Skin epidermis (tissue), 12 donors: ENCODE data around the gene TMEM101.
"Not testable (repeated sequence)": the region's sequence is repeated elsewhere in the genome, so short reads cannot be mapped to it uniquely, and the experiment has no call there.

Experiments
- H3K27ac ChIP-seq, 21 experiments: fragments of 200-600 bp; sonication (generic) in 11 of 21; one replicate each; pipeline ENCODE4 v1.5.0; 2020; ENCODE audit warnings: mild to moderate bottlenecking in 3 of 21, inconsistent platforms in 2 of 21, moderate library complexity in 2 of 21
- H3K4me3 ChIP-seq, 7 experiments: fragments of 200-600 bp; sonication (generic) in 2 of 7; one replicate each; pipeline ENCODE4 v1.5.0; 2020; ENCODE audit warnings: inconsistent platforms in 2 of 7, mild to moderate bottlenecking in 2 of 7, moderate library complexity in 1 of 7

TMEM101 gene

DNA sequence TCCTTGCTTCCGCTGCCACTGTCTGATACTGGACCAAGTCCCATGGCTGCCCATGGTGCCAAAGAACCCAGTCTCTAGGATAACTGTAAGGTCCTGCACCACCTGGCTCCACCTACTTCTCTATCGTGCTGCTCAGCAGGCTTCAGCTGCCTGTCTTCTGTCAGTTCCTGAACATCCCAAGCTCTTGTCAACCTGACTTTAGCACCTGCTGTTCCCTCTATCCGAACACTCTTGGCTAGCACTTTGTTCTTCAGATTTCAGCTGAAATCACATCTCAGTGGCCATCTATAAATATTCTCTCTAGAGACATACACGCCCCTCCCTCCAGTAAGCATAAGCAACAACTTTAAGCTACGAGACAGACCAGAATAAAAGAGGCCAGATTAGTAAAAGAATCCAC, 15.0 kb upstream of the TMEM101 start:
- Histone ChIP-seq H3K27ac (no peak overlapping the region), H3K4me3 (no peak overlapping the region)

DNA sequence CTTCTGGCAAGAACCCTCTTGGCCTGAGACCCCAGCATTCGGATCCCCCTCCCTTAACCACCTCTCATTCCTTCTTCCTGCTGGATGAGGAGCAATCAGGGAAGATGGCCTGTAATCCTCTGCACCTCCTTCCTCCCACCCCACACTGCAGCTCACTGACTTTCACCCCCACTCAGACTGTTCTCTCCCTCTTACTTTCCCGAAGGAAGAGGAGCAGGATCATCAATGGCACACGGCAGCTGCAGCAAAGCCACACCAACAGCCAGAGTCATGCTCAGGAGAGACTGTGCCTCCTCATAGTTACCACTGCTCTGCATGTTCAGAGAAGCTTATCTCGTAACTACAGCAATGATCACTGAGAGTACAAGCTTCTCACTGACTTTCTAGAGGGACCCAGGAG, 10.1 kb upstream of the TMEM101 start:
- H3K4me3 ChIP-seq, result no peak overlapping the region
- no peak overlapping the region for H3K27ac ChIP-seq

GRCh38 chr17:44024271-44024663, 9.5 kb upstream of the TMEM101 start:
- Histone ChIP-seq H3K27ac (no peak overlapping the region), H3K4me3 (no peak overlapping the region)

GRCh38 chr17:44023545-44024270, 8.9 kb upstream of the TMEM101 start:
- no peak overlapping the region for H3K4me3 ChIP-seq
- H3K27ac ChIP-seq, result no peak overlapping the region

DNA sequence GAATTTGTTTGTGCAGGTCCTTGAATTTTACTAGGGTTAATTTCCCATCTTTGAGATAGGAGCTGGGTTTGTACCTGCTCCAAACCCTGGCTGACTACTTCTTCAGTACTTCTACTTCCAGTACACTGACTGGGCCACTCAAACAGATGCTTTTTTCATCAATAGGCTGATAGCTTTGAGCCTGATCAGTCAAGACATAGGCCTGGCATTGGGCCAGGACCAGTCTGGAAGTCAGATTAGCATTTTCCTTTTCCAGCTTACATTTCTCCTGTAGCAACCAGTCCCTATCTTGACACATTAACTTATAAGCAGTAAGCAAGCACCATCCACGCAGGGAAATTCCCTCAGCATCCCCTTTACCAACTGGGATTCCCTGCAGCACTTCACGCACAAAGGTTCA, 7.5 kb upstream of the TMEM101 start:
- Histone ChIP-seq H3K27ac (no peak overlapping the region), H3K4me3 (no peak overlapping the region)

GRCh38 chr17:44021227-44021626, 6.5 kb upstream of the TMEM101 start:
- not testable (repeated sequence) for H3K4me3 ChIP-seq, H3K27ac ChIP-seq

GRCh38 chr17:44014133-44014436, 678 bp downstream of the TMEM101 start:
- Histone ChIP-seq H3K4me3 (peak overlapping the region; percentile 50 to 92 (median 81)), H3K27ac (peak overlapping the region in 19 of 21 experiments; percentile 64 to 95 (median 86))

DNA sequence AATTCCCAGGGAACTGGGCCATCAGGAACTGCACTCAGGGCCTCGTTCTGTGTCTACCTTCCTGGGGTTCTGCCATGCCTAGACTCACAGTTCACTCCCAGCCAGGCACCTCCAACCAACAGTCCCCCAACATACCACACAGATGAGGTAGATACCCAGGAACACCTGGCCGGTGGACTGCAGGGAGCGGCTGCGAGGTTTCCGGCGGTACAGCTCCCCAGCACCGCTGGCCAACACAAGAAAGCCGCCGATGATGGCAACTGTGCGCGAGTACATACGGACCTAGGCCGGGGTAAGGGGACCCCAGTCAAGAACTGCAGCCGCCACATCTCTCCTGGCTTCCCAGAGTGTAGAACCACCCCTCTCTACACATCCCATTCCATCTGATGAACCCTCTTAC, 1.9 kb downstream of the TMEM101 start:
- Histone ChIP-seq H3K27ac (no peak overlapping the region), H3K4me3 (no peak overlapping the region)

DNA sequence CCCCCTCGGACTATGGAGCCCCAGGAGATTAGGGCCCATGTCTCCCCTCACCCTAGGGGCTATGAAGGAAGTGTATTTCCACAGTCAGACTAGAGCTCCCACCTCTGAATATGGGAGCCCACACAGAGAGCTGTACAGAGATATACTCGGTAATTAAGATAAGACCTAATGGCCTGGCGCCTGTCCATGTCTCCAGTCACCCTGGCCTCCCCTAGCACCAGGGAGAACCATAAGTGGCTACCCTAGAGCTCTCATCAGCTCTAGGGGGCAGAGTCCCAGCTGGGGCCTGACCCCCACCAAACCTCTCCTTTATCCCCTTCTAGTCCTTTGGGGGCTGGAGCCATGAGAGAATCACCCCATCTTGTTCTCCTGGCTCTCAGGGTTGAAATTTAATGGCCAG, 2.4 kb downstream of the TMEM101 start:
- H3K27ac ChIP-seq, result no peak overlapping the region

GRCh38 chr17:44011876-44012275, 2.9 kb downstream of the TMEM101 start:
- Histone ChIP-seq H3K27ac (peak overlapping the region in 1 of 21 experiments; percentile 3), H3K4me3 (no peak overlapping the region)

More for the DNA sequence above, 2.4 kb downstream of the TMEM101 start:
- H3K4me3 ChIP-seq, result no peak overlapping the region

- Histone ChIP-seq H3K27ac (peak overlapping the region in 1 of 21 experiments; percentile 3), H3K4me3 (no peak overlapping the region)
These were observed 3.7 kb downstream of the TMEM101 start for GRCh38 chr17:44010966-44011647.

DNA sequence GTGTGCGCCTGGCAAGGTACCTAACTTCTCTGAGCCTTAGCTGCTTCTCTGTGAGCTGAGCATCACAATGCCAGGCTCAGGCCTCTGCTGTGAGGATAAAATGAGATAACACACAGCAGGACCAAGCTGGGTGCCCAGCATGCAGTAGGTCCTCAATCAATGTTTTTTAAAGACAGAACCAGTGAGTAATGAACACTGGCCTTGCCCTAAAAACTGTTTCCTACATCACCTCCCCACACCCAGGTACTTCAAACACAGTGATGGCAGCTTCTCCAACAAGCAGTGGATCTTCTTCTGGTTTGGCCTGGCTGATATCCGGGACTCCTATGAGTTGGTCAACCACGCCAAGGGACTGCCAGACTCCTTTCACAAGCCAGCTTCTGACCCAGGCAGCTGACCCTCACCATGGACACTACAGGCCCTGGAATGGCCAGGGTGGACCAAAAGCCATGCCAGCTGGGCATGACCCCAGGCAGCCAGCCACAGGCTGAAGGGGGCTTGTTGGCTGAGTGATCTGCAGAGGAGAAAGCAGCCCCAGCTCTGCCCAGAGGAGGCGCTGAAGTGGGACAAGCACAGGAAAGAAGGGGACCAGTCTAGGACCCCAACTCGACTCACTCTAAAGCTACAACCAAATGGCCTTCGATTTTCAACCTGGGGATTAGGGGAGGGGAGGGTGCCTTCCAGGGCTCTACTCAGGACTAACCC, 6.4 kb downstream of the TMEM101 start:
- Histone ChIP-seq H3K4me3 (peak overlapping the region in 1 of 7 experiments; percentile 47), H3K27ac (peak overlapping the region in 7 of 21 experiments; percentile 18 to 84 (median 64))

DNA sequence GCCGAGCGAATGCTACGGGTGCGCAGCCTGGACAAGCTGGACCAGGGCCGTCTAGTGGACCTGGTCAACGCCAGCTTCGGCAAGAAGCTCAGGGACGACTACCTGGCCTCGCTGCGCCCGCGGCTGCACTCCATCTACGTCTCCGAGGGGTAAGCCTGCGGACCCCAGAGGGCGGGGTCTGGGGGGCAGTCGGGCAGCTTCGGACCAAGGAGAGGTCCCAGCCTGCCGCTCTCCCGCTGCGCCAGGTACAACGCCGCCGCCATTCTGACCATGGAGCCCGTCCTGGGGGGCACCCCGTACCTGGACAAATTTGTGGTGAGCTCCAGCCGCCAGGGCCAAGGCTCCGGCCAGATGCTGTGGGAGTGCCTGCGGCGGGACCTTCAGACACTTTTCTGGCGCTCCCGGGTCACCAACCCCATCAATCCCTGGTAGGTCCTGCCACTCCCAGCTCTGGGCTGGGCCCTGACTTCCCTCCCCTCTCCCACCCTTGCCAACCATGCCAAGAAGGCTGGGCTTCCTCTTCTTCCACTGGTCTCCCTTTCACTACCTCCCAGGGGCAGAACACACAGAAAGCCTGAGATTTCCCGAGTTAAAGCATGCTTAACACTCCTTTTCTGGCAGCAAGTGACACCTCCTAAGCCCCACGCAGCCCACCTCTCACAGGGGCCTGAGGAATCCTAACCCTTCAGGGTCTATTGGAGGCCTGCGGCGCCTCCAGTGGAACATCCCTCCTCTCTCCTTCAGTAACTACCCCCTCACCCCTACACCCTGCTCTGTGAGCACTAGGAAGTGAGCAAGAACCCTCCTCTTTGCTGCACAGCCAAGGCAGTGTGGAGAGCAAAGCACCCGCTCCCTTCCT, 7.2 kb downstream of the TMEM101 start:
- peak overlapping the region in 17 of 21 experiments; percentile 18 to 84 (median 51) for H3K27ac ChIP-seq
- peak overlapping the region; percentile 46 to 65 (median 49) for H3K4me3 ChIP-seq

GRCh38 chr17:44006598-44007345, 8.0 kb downstream of the TMEM101 start:
- peak overlapping the region; percentile 46 to 65 (median 49) for H3K4me3 ChIP-seq
- peak overlapping the region in 20 of 21 experiments; percentile 4 to 84 (median 64) for H3K27ac ChIP-seq

GRCh38 chr17:44006272-44006597, 8.5 kb downstream of the TMEM101 start:
- Histone ChIP-seq H3K4me3 (peak overlapping the region; percentile 46 to 65 (median 49)), H3K27ac (peak overlapping the region in 17 of 21 experiments; percentile 4 to 84 (median 55))

- H3K4me3 ChIP-seq, result peak overlapping the region; percentile 46 to 65 (median 49)
- peak overlapping the region in 15 of 21 experiments; percentile 4 to 84 (median 55) for H3K27ac ChIP-seq
These were observed 9.1 kb downstream of the TMEM101 start for GRCh38 chr17:44005527-44006271.

DNA sequence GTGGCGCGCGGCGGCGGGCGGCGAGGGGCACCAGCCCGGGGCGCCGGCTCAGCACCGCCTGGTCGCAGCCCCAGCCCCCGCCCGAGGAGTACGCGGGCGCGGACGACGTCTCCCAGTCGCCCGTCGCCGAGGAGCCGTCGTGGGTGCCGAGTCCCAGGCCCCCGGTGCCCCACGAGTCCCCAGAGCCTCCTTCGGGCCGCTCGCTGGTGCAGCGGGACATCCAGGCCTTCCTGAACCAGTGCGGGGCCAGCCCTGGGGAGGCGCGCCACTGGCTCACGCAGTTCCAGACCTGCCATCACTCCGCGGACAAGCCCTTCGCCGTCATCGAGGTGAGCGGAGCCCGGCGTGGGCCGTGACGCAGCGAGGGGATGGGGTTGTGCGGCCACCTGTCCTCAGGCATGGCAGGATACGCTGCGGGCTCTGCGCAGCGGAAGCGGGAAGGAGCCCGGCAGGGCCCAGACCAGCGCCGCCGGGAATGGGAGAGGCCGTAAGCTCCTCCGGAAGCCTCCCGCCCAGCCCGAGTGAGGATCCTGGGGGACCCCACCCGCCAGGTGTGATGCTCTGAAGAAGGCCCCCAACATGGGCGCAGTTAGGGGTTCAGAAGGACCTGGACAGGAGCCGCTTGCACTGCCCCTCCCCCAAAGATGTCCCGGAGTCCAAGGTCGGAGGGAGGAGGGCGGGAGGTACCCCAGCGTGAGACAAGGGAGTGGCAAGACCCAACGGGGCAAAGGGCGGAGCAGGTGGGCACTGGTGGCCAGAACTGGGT, 9.8 kb downstream of the TMEM101 start:
- peak overlapping the region in 4 of 21 experiments; percentile 9 to 66 (median 49) for H3K27ac ChIP-seq
- H3K4me3 ChIP-seq, result peak overlapping the region; percentile 19 to 65 (median 48)
